Mesothelial cell of epicardium (in vitro differentiated cells): ENCODE data around the gene CAPZB. TPM values are rescaled to one million over a fixed set of nuclear protein-coding genes. Genes with fewer than 3 reads are reported as not detected.
A peak's percentile ranks its signal among the peaks of the same experiment; 100 is the strongest.

Source experiments
- DNase-seq, 2 experiments: peaks; one replicate each; pipeline ENCODE4 v3.0.0; 2021; ENCODE audit warnings: low spot score in 2 of 2; ENCODE audit not compliant: unreplicated experiment in 2 of 2
- H3K27ac Mint-ChIP-seq: 2 replicates; pipeline ENCODE4 v1.8.0; 2021; ENCODE audit warnings: mixed read lengths
- H3K27me3 Mint-ChIP-seq: 2 replicates; pipeline ENCODE4 v1.8.0; 2021; ENCODE audit warnings: low read depth, mixed read lengths
- H3K36me3 Mint-ChIP-seq: 2 replicates; pipeline ENCODE4 v1.8.0; 2021; ENCODE audit warnings: mixed read lengths
- H3K4me1 Mint-ChIP-seq: 2 replicates; pipeline ENCODE4 v1.8.0; 2021; ENCODE audit warnings: mixed read lengths
- H3K4me3 Mint-ChIP-seq: 2 replicates; pipeline ENCODE4 v1.8.0; 2021; ENCODE audit warnings: mild to moderate bottlenecking, moderate library complexity, mixed read lengths
- H3K9me3 Mint-ChIP-seq: 2 replicates; pipeline ENCODE4 v1.8.0; 2021; ENCODE audit warnings: mixed read lengths
- CTCF ChIP-seq: fragments of 200-600 bp; sonication (generic); IDR thresholded peaks from one replicate; pipeline ENCODE4 v1.5.0; 2021; ENCODE audit warnings: antibody characterized with exemption; ENCODE audit not compliant: unreplicated experiment
- total RNA-seq: library from RNA; stranded (reverse); gene quantifications from 3 replicates; pipeline ENCODE4 v1.2.1, GENCODE V29; 2021

Gene CAPZB
- total RNA-seq, 1 donor from 2014 or later = 192 TPM

GRCh38 chr1:19475296-19475695 is 10.0 kb downstream of the CAPZB start:
- no peaks in the 10 kb centered on the region for H3K9me3 Mint-ChIP-seq
- DNase-seq = no peak
- no peaks in the 10 kb centered on the region for H3K27me3 Mint-ChIP-seq
- peaks cover 3% of the 10 kb centered on the region for H3K36me3 Mint-ChIP-seq
- no peak for TF ChIP-seq CTCF
- H3K4me3 Mint-ChIP-seq = no peak overlapping the region
- H3K4me1 Mint-ChIP-seq = peaks cover 8% of the 10 kb centered on the region
- no peak overlapping the region for H3K27ac Mint-ChIP-seq

GRCh38 chr1:19472174-19472573 is 13.2 kb downstream of the CAPZB start:
- no peak overlapping the region for H3K4me3 Mint-ChIP-seq
- no peak for DNase-seq
- no peaks in the 10 kb centered on the region for H3K9me3 Mint-ChIP-seq
- H3K4me1 Mint-ChIP-seq = peaks cover 12% of the 10 kb centered on the region
- H3K36me3 Mint-ChIP-seq = peaks cover 3% of the 10 kb centered on the region
- no peak for TF ChIP-seq CTCF
- H3K27ac Mint-ChIP-seq = peak overlapping the region; percentile 71
- H3K27me3 Mint-ChIP-seq = no peaks in the 10 kb centered on the region

GRCh38 chr1:19469004-19469403 is 16.3 kb downstream of the CAPZB start:
- H3K4me1 Mint-ChIP-seq = peaks cover 15% of the 10 kb centered on the region

GRCh38 chr1:19468397-19468956 is 16.9 kb downstream of the CAPZB start:
- DNase-seq = no peak
- Mint-ChIP-seq H3K4me1 (peaks cover 15% of the 10 kb centered on the region), H3K4me3 (no peak overlapping the region), H3K27ac (peak overlapping the region; percentile 54), H3K36me3 (peaks cover 11% of the 10 kb centered on the region), H3K27me3 (no peaks in the 10 kb centered on the region), H3K9me3 (no peaks in the 10 kb centered on the region)
- TF ChIP-seq CTCF = no peak

More at GRCh38 chr1:19469004-19469403, 16.3 kb downstream of the CAPZB start:
- no peaks in the 10 kb centered on the region for H3K27me3 Mint-ChIP-seq
- H3K27ac Mint-ChIP-seq = peak overlapping the region; percentile 54
- no peak overlapping the region for H3K4me3 Mint-ChIP-seq
- H3K9me3 Mint-ChIP-seq = no peaks in the 10 kb centered on the region
- peaks cover 10% of the 10 kb centered on the region for H3K36me3 Mint-ChIP-seq
- no peak for TF ChIP-seq CTCF
- no peak for DNase-seq

- Mint-ChIP-seq H3K27ac (peak overlapping the region; percentile 30), H3K36me3 (peaks cover 12% of the 10 kb centered on the region), H3K4me1 (peaks cover 18% of the 10 kb centered on the region), H3K4me3 (no peak overlapping the region), H3K27me3 (no peaks in the 10 kb centered on the region), H3K9me3 (no peaks in the 10 kb centered on the region)
- TF ChIP-seq CTCF = no peak
- DNase-seq = no peak
These were observed 17.8 kb downstream of the CAPZB start for GRCh38 chr1:19467199-19468187.
